Stimulated activated naive CD8-positive, alpha-beta T cell treated with anti-CD3 and anti-CD28 coated beads, Interleukin-15, amount 100 ng/mL, for 72 hours (primary cell): ENCODE results near the gene FHAD1.

Source experiments
- ATAC-seq: fragments of 150-1000 bp; cut with Tn5 transposase; 2 replicates; pipeline ENCODE4 v1.10.0; 2021; ENCODE audit warnings: mild to moderate bottlenecking, moderate library complexity
- DNase-seq, 2 donors: peaks; one replicate each; pipeline ENCODE4 v3.0.0; 2021 to 2022
- H3K27ac Mint-ChIP-seq, 2 donors: one replicate each; pipeline ENCODE4 v1.8.0; 2022; ENCODE audit warnings: mild to moderate bottlenecking in 2 of 2, mixed read lengths in 2 of 2, moderate library complexity in 2 of 2
- H3K27me3 Mint-ChIP-seq: one replicate; pipeline ENCODE4 v1.8.0; 2022; ENCODE audit warnings: mixed read lengths
- H3K4me1 Mint-ChIP-seq: one replicate; pipeline ENCODE4 v1.8.0; 2022; ENCODE audit warnings: mild to moderate bottlenecking, mixed read lengths
- H3K4me3 Mint-ChIP-seq, 2 donors: one replicate each; pipeline ENCODE4 v1.8.0; 2022; ENCODE audit warnings: mild to moderate bottlenecking in 2 of 2, mixed read lengths in 2 of 2, moderate library complexity in 1 of 2
- H3K9me3 Mint-ChIP-seq, 2 donors: one replicate each; pipeline ENCODE4 v1.8.0; 2022; ENCODE audit warnings: mixed read lengths in 2 of 2

FHAD1 gene

GRCh38 chr1:15229707-15230131, 17.3 kb upstream of the FHAD1 start:
- H3K4me3 Mint-ChIP-seq, result no peak overlapping the region
- H3K4me1 Mint-ChIP-seq, result peaks cover 28% of the 10 kb centered on the region
- ATAC-seq (no peak), DNase-seq (no peak)
- no peaks in the 10 kb centered on the region for H3K9me3 Mint-ChIP-seq
- H3K27me3 Mint-ChIP-seq, result peaks cover 19% of the 10 kb centered on the region
- H3K27ac Mint-ChIP-seq, result no peak overlapping the region

- ATAC-seq (peak; percentile 99), DNase-seq (peak; percentile 58 to 61)
- peaks cover 22% of the 10 kb centered on the region for H3K27me3 Mint-ChIP-seq
- peak overlapping the region in 1 of 2 donors; percentile 24 for H3K4me3 Mint-ChIP-seq
- H3K9me3 Mint-ChIP-seq, result no peaks in the 10 kb centered on the region
- peak overlapping the region in 1 of 2 donors; percentile 50 for H3K27ac Mint-ChIP-seq
- peaks cover 28% of the 10 kb centered on the region for H3K4me1 Mint-ChIP-seq
These were observed 15.3 kb upstream of the FHAD1 start for GRCh38 chr1:15231714-15232201.

GRCh38 chr1:15233689-15234088, 13.3 kb upstream of the FHAD1 start:
- no peaks in the 10 kb centered on the region for H3K9me3 Mint-ChIP-seq
- no peak overlapping the region for H3K27ac Mint-ChIP-seq
- ATAC-seq, result no peak
- no peak overlapping the region for H3K4me3 Mint-ChIP-seq
- no peak for DNase-seq
- peaks cover 28% of the 10 kb centered on the region for H3K4me1 Mint-ChIP-seq
- H3K27me3 Mint-ChIP-seq, result peaks cover 26% of the 10 kb centered on the region

- H3K27me3 Mint-ChIP-seq, result peaks cover 40% of the 10 kb centered on the region
- H3K9me3 Mint-ChIP-seq, result no peaks in the 10 kb centered on the region
- H3K4me3 Mint-ChIP-seq, result no peak overlapping the region
- H3K27ac Mint-ChIP-seq, result no peak overlapping the region
- peaks cover 15% of the 10 kb centered on the region for H3K4me1 Mint-ChIP-seq
- DNase-seq (no peak), ATAC-seq (no peak)
These were observed 10.7 kb upstream of the FHAD1 start for GRCh38 chr1:15236321-15236721.

GRCh38 chr1:15236746-15237145, 10.3 kb upstream of the FHAD1 start:
- DNase-seq, result no peak
- Mint-ChIP-seq H3K27ac (no peak overlapping the region), H3K4me1 (peaks cover 11% of the 10 kb centered on the region), H3K4me3 (no peak overlapping the region), H3K9me3 (no peaks in the 10 kb centered on the region), H3K27me3 (peaks cover 43% of the 10 kb centered on the region)
- ATAC-seq, result no peak

GRCh38 chr1:15238789-15239188, 8.2 kb upstream of the FHAD1 start:
- ATAC-seq, result no peak
- peaks cover 7% of the 10 kb centered on the region for H3K4me1 Mint-ChIP-seq
- peak overlapping the region in 1 of 2 donors; percentile 79 for H3K27ac Mint-ChIP-seq
- no peak overlapping the region for H3K4me3 Mint-ChIP-seq
- H3K27me3 Mint-ChIP-seq, result peaks cover 43% of the 10 kb centered on the region
- no peak for DNase-seq
- H3K9me3 Mint-ChIP-seq, result no peaks in the 10 kb centered on the region

GRCh38 chr1:15242766-15243165, 4.3 kb upstream of the FHAD1 start:
- ATAC-seq, result no peak
- Mint-ChIP-seq H3K9me3 (peaks cover 21 to 32% of the 10 kb centered on the region in 2 donors), H3K4me1 (peaks cover 41% of the 10 kb centered on the region), H3K27me3 (peaks cover 51% of the 10 kb centered on the region), H3K4me3 (no peak overlapping the region), H3K27ac (no peak overlapping the region)
- DNase-seq, result no peak

GRCh38 chr1:15243275-15244043, 3.6 kb upstream of the FHAD1 start:
- Mint-ChIP-seq H3K4me3 (no peak overlapping the region), H3K27me3 (peaks cover 49% of the 10 kb centered on the region), H3K4me1 (peaks cover 48% of the 10 kb centered on the region), H3K9me3 (peaks cover 21 to 32% of the 10 kb centered on the region in 2 donors), H3K27ac (peak overlapping the region in 1 of 2 donors; percentile 46)
- DNase-seq (peak in 1 of 2 donors; percentile 34), ATAC-seq (peak; percentile 87)

- DNase-seq (no peak), ATAC-seq (no peak)
- no peak overlapping the region for H3K4me3 Mint-ChIP-seq
- peaks cover 49% of the 10 kb centered on the region for H3K27me3 Mint-ChIP-seq
- peaks cover 62% of the 10 kb centered on the region for H3K4me1 Mint-ChIP-seq
- peak overlapping the region in 1 of 2 donors; percentile 44 for H3K27ac Mint-ChIP-seq
- H3K9me3 Mint-ChIP-seq, result peaks cover 21 to 32% of the 10 kb centered on the region in 2 donors
These were observed 2.2 kb upstream of the FHAD1 start for GRCh38 chr1:15244813-15245212.

GRCh38 chr1:15245593-15246360, 1.2 kb upstream of the FHAD1 start:
- DNase-seq, result no peak
- H3K9me3 Mint-ChIP-seq, result peaks cover 21 to 32% of the 10 kb centered on the region in 2 donors
- no peak overlapping the region for H3K4me3 Mint-ChIP-seq
- H3K27ac Mint-ChIP-seq, result no peak overlapping the region
- peaks cover 41% of the 10 kb centered on the region for H3K27me3 Mint-ChIP-seq
- ATAC-seq, result no peak
- H3K4me1 Mint-ChIP-seq, result peaks cover 71% of the 10 kb centered on the region

GRCh38 chr1:15248216-15248615, 1.2 kb downstream of the FHAD1 start:
- Mint-ChIP-seq H3K4me3 (peak overlapping the region; percentile 84), H3K27me3 (peaks cover 32% of the 10 kb centered on the region), H3K4me1 (peaks cover 94% of the 10 kb centered on the region), H3K9me3 (peaks cover 21 to 32% of the 10 kb centered on the region in 2 donors), H3K27ac (peak overlapping the region in 1 of 2 donors; percentile 84)
- DNase-seq (no peak), ATAC-seq (no peak)

GRCh38 chr1:15249081-15249480, 2.1 kb downstream of the FHAD1 start:
- DNase-seq (peak; percentile 70 to 89), ATAC-seq (peak; percentile 95)
- H3K9me3 Mint-ChIP-seq, result peaks cover 21 to 31% of the 10 kb centered on the region in 2 donors
- H3K27me3 Mint-ChIP-seq, result peaks cover 31% of the 10 kb centered on the region
- peaks cover 94% of the 10 kb centered on the region for H3K4me1 Mint-ChIP-seq
- H3K4me3 Mint-ChIP-seq, result peak overlapping the region; percentile 57 to 77
- peak overlapping the region; percentile 83 to 86 for H3K27ac Mint-ChIP-seq

GRCh38 chr1:15251857-15252835, 5.1 kb downstream of the FHAD1 start:
- Mint-ChIP-seq H3K4me1 (peaks cover 70% of the 10 kb centered on the region), H3K27ac (peak overlapping the region; percentile 94 to 95), H3K9me3 (no peaks in the 10 kb centered on the region), H3K27me3 (peaks cover under 1% of the 10 kb centered on the region), H3K4me3 (peak overlapping the region; percentile 64 to 72)
- ATAC-seq, result no peak
- no peak for DNase-seq

GRCh38 chr1:15254559-15254958, 7.5 kb downstream of the FHAD1 start:
- H3K27me3 Mint-ChIP-seq, result no peaks in the 10 kb centered on the region
- no peak for ATAC-seq

More at GRCh38 chr1:15254559-15254958, 7.5 kb downstream of the FHAD1 start:
- DNase-seq, result no peak
- Mint-ChIP-seq H3K9me3 (no peaks in the 10 kb centered on the region), H3K27ac (no peak overlapping the region), H3K4me3 (no peak overlapping the region), H3K4me1 (peaks cover 66% of the 10 kb centered on the region)
